ENCODE results near the gene IGF2.

GRCh38 chr11:2179516-2179915 lies 40.3 kb upstream of the IGF2 start:
- TF ChIP-seq, protein P1, sequence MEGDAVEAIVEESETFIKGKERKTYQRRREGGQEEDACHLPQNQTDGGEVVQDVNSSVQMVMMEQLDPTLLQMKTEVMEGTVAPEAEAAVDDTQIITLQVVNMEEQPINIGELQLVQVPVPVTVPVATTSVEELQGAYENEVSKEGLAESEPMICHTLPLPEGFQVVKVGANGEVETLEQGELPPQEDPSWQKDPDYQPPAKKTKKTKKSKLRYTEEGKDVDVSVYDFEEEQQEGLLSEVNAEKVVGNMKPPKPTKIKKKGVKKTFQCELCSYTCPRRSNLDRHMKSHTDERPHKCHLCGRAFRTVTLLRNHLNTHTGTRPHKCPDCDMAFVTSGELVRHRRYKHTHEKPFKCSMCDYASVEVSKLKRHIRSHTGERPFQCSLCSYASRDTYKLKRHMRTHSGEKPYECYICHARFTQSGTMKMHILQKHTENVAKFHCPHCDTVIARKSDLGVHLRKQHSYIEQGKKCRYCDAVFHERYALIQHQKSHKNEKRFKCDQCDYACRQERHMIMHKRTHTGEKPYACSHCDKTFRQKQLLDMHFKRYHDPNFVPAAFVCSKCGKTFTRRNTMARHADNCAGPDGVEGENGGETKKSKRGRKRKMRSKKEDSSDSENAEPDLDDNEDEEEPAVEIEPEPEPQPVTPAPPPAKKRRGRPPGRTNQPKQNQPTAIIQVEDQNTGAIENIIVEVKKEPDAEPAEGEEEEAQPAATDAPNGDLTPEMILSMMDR (IDR thresholded peaks at IDR 0.05) = no peak
- no peak for TF ChIP-seq POLR2A (IDR thresholded peaks at IDR 0.05)

Data from esophagus squamous epithelium (tissue), 4 donors.